NCI-H526 (cell line): ENCODE results near the gene RFC1.
"Not testable (repeated sequence)": the region's sequence is repeated elsewhere in the genome, so short reads cannot be mapped to it uniquely, and the experiment has no call there.

Source experiments
- DNase-seq, 2 experiments: peaks; one replicate each; lab custom pipeline; 2025; lab: John Stamatoyannopoulos, UW

RFC1 gene

GRCh38 chr4:39305912-39306677 is 60.1 kb downstream of the RFC1 start:
- peak; percentile 49 to 70 for DNase-seq

- DNase-seq, result no peak
These were observed 61.5 kb downstream of the RFC1 start for GRCh38 chr4:39304651-39305050.

GRCh38 chr4:39303871-39304270 is 62.3 kb downstream of the RFC1 start:
- no peak for DNase-seq

GRCh38 chr4:39302901-39303300 is 63.3 kb downstream of the RFC1 start:
- no peak for DNase-seq

GRCh38 chr4:39295784-39296183 is 70.4 kb downstream of the RFC1 start:
- DNase-seq, result no peak

GRCh38 chr4:39292433-39292832 is 73.7 kb downstream of the RFC1 start:
- not testable (repeated sequence) for DNase-seq

- no peak for DNase-seq
These were observed 74.5 kb downstream of the RFC1 start for GRCh38 chr4:39291686-39292085.

- no peak for DNase-seq
These were observed 78.9 kb downstream of the RFC1 start for GRCh38 chr4:39287223-39287622.

- no peak for DNase-seq
These were observed 79.9 kb downstream of the RFC1 start for GRCh38 chr4:39286263-39286662.

- DNase-seq, result no peak
These were observed 80.3 kb downstream of the RFC1 start for GRCh38 chr4:39285853-39286252.

GRCh38 chr4:39285111-39285795 is 80.9 kb downstream of the RFC1 start:
- DNase-seq, result no peak

GRCh38 chr4:39280770-39281169 is 85.4 kb downstream of the RFC1 start:
- no peak for DNase-seq

- DNase-seq, result no peak
These were observed 86.7 kb downstream of the RFC1 start for GRCh38 chr4:39279416-39279815.

GRCh38 chr4:39278476-39278875 is 87.7 kb downstream of the RFC1 start:
- DNase-seq, result no peak

GRCh38 chr4:39277661-39278060 is 88.5 kb downstream of the RFC1 start:
- DNase-seq, result not testable (repeated sequence)

- DNase-seq, result no peak
These were observed 91.7 kb downstream of the RFC1 start for GRCh38 chr4:39274503-39274902.

GRCh38 chr4:39263895-39264294 is 102.3 kb downstream of the RFC1 start:
- DNase-seq, result no peak

GRCh38 chr4:39259571-39260330 is 106.4 kb downstream of the RFC1 start:
- DNase-seq, result no peak

- no peak for DNase-seq
These were observed 109.7 kb downstream of the RFC1 start for GRCh38 chr4:39256436-39256835.

- no peak for DNase-seq
These were observed 110.3 kb downstream of the RFC1 start for GRCh38 chr4:39255871-39256270.

- DNase-seq, result peak in 1 of 2 experiments; percentile 2
These were observed 110.9 kb downstream of the RFC1 start for GRCh38 chr4:39255266-39255665.

- no peak for DNase-seq
These were observed 122.7 kb downstream of the RFC1 start for GRCh38 chr4:39243462-39243861.
